Fibroblast of the aortic adventitia (primary cell): ENCODE data around the gene MYCBP2. TPM values are rescaled to one million over a fixed set of nuclear protein-coding genes. Genes with fewer than 3 reads are reported as not detected.
"Not testable (repeated sequence)": the region's sequence is repeated elsewhere in the genome, so short reads cannot be mapped to it uniquely, and the experiment has no call there.

ENCODE experiments used
- DNase-seq: peaks from one replicate; pipeline ENCODE4 v3.0.0-alpha.2; 2010; ENCODE audit warnings: low read depth
- H3K4me3 ChIP-seq: 2 replicates; pipeline ENCODE4 v1.5.1; 2011; ENCODE audit warnings: low read depth, mild to moderate bottlenecking, control low read depth, low read length, moderate library complexity
- CTCF ChIP-seq: IDR thresholded peaks from 2 replicates; pipeline ENCODE4 v1.5.1; 2011; ENCODE audit warnings: mild to moderate bottlenecking, low read length, control low read depth, inconsistent platforms; ENCODE audit not compliant: insufficient read depth
- total RNA-seq: library from RNA; depleted of rRNA; stranded (reverse); fragments of >200 nt; gene quantifications from 2 replicates; pipeline ENCODE4 v1.2.3, GENCODE V29; 2012; ENCODE audit warnings: low replicate concordance

MYCBP2 gene
- total RNA-seq, 1 donor, result 84.9 TPM

- no peak for TF ChIP-seq CTCF
- no peak overlapping the region for H3K4me3 ChIP-seq
- DNase-seq, result no peak
Measured at GRCh38 chr13:77351315-77351714, 24.4 kb upstream of the MYCBP2 start.

GRCh38 chr13:77350811-77351210, 23.9 kb upstream of the MYCBP2 start:
- TF ChIP-seq CTCF, result no peak
- no peak for DNase-seq
- no peak overlapping the region for H3K4me3 ChIP-seq

- TF ChIP-seq CTCF, result no peak
- no peak for DNase-seq
- H3K4me3 ChIP-seq, result no peak overlapping the region
Measured at GRCh38 chr13:77349365-77349764, 22.5 kb upstream of the MYCBP2 start.

- H3K4me3 ChIP-seq, DNase-seq: not testable (repeated sequence)
Measured at GRCh38 chr13:77347351-77347750, 20.5 kb upstream of the MYCBP2 start.

GRCh38 chr13:77345150-77345780, 18.4 kb upstream of the MYCBP2 start:
- TF ChIP-seq CTCF, result no peak
- no peak overlapping the region for H3K4me3 ChIP-seq
- DNase-seq, result no peak

GRCh38 chr13:77343841-77344240, 16.9 kb upstream of the MYCBP2 start:
- no peak for DNase-seq
- TF ChIP-seq CTCF, result no peak
- no peak overlapping the region for H3K4me3 ChIP-seq

- TF ChIP-seq CTCF, result no peak
- DNase-seq, result no peak
- no peak overlapping the region for H3K4me3 ChIP-seq
Measured at GRCh38 chr13:77339408-77339807, 12.5 kb upstream of the MYCBP2 start.
